Measurements from ENCODE around the gene BARX1. TPM values are rescaled to one million over a fixed set of nuclear protein-coding genes. Genes with fewer than 3 reads are reported as not detected.
"Not testable (repeated sequence)": the region's sequence is repeated elsewhere in the genome, so short reads cannot be mapped to it uniquely, and the experiment has no call there.

The BARX1 gene
- total RNA-seq, 4 donors from 2014 or later: not detected

DNA sequence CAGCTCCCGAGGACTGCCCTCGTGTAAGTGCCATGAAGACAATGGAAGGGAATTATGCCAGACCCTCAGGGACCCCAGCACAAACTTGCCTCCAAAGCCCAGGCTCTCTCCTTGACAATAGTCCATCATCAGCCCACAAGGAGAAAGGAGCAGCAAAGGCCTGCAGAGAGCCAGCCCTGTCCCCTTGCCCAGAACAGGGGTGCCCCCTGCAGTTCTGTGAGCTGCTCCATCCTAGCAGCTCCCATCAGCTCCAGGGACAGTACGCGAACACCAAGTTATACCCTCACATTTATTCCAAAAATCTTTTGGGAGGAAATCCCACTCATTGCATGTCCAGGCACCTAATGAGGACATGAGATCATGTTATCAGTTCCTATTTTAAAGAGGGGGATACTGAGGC, 11.1 kb downstream of the BARX1 start:
- TF ChIP-seq, protein P1, sequence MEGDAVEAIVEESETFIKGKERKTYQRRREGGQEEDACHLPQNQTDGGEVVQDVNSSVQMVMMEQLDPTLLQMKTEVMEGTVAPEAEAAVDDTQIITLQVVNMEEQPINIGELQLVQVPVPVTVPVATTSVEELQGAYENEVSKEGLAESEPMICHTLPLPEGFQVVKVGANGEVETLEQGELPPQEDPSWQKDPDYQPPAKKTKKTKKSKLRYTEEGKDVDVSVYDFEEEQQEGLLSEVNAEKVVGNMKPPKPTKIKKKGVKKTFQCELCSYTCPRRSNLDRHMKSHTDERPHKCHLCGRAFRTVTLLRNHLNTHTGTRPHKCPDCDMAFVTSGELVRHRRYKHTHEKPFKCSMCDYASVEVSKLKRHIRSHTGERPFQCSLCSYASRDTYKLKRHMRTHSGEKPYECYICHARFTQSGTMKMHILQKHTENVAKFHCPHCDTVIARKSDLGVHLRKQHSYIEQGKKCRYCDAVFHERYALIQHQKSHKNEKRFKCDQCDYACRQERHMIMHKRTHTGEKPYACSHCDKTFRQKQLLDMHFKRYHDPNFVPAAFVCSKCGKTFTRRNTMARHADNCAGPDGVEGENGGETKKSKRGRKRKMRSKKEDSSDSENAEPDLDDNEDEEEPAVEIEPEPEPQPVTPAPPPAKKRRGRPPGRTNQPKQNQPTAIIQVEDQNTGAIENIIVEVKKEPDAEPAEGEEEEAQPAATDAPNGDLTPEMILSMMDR (IDR thresholded peaks at IDR 0.05): no peak
- TF ChIP-seq POLR2A (IDR thresholded peaks at IDR 0.05) (no peak), POLR2AphosphoS5 (IDR thresholded peaks at IDR 0.05) (no peak), EP300 (IDR thresholded peaks at IDR 0.05; ENCODE audit: low read depth) (no peak)
- in situ Hi-C loops (cut with MboI; ENCODE audit: low pct_ligation_motif_present in 1 of 4, low pct_unique_long_range_greater_than_20kb in 1 of 4, low sequenced_read_pairs in 3 of 4) (no loop called here), intact Hi-C loops (cut with DNase I; ENCODE audit: low total_unique reads) (no loop called here)
- Histone ChIP-seq H3K27ac (no peak overlapping the region), H3K4me1 (peaks cover 5 to 10% (median 8%) of the 10 kb centered on the region in 4 donors), H3K4me3 (no peak overlapping the region), H3K9me3 (no peaks in the 10 kb centered on the region), H3K27me3 (peaks cover 79% of the 10 kb centered on the region), H3K36me3 (no peaks in the 10 kb centered on the region)
- no peak for DNase-seq
- WGBS, 2 donors (ENCODE audit: low coverage in 1 of 2): 72% methylated on average over 4 of the region's 4 CpGs; no CpG with 5 or more reads in 1 of the 2 donors

DNA sequence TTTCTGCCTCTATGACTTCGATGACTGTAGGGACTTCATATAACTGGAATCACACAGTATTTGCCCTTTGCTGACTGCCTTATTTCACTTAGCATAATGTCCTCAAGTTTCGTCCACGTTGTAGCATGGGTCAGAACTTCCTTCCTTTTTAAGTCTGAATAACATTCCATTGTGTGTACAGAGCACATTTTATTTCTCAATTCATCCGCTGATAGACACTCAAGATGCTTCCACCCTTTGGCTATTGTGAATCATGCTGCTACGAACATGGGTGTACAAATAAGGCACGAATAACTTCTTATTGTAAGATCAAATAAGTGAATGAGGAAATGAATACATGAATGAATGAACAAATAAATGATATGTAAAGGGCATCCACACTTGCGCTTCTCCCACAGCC, 13.0 kb downstream of the BARX1 start:
- H3K27ac ChIP-seq: no peak overlapping the region
- intact Hi-C loops (cut with DNase I; ENCODE audit: low total_unique reads) (no loop called here), in situ Hi-C loops (cut with MboI; ENCODE audit: low pct_ligation_motif_present in 1 of 4, low pct_unique_long_range_greater_than_20kb in 1 of 4, low sequenced_read_pairs in 3 of 4) (no loop called here)
- H3K9me3 ChIP-seq: no peaks in the 10 kb centered on the region
- no peak overlapping the region for H3K4me3 ChIP-seq
- no peaks in the 10 kb centered on the region for H3K36me3 ChIP-seq
- peaks cover 5 to 10% (median 8%) of the 10 kb centered on the region in 4 donors for H3K4me1 ChIP-seq
- TF ChIP-seq POLR2A (IDR thresholded peaks at IDR 0.05) (no peak), POLR2AphosphoS5 (IDR thresholded peaks at IDR 0.05) (no peak), EP300 (IDR thresholded peaks at IDR 0.05; ENCODE audit: low read depth) (no peak)
- TF ChIP-seq, protein P1 (IDR thresholded peaks at IDR 0.05): no peak
- no peak for DNase-seq
- H3K27me3 ChIP-seq: peaks cover 61% of the 10 kb centered on the region
- 62 to 67% methylated on average over 7 of the region's 7 CpGs for WGBS, 2 donors (ENCODE audit: low coverage in 1 of 2)

DNA sequence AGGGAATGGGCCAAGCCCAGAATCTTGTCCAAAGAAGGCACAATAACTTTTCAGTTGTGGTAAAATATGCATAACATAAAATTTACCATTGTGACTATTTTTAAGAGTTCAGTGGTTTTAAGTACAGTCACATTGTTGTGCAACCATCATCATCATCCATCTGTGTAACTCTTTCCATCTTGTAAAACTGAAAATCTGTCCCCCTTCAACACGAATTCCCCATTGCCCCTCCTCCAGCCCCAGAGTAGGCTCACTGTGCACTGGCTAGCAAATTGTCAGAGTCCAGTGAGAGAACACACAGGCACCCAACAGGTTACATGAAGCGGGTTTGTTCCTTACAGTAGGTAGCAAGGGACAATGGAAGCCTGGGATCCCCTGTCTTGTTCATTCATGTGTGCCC, 13.7 kb downstream of the BARX1 start:
- intact Hi-C loops (cut with DNase I; ENCODE audit: low total_unique reads): no loop called here
- Histone ChIP-seq H3K27ac (no peak overlapping the region), H3K4me1 (peaks cover 5 to 10% (median 8%) of the 10 kb centered on the region in 4 donors), H3K9me3 (no peaks in the 10 kb centered on the region), H3K36me3 (no peaks in the 10 kb centered on the region), H3K4me3 (no peak overlapping the region), H3K27me3 (peaks cover 54% of the 10 kb centered on the region)
- no peak for DNase-seq
- 62% methylated on average over 2 of the region's 2 CpGs; no CpG with 5 or more reads in 1 of the 2 donors for WGBS, 2 donors (ENCODE audit: low coverage in 1 of 2)
- in situ Hi-C loops (cut with MboI; ENCODE audit: low pct_ligation_motif_present in 1 of 4, low pct_unique_long_range_greater_than_20kb in 1 of 4, low sequenced_read_pairs in 3 of 4): no loop called here
- TF ChIP-seq POLR2AphosphoS5 (IDR thresholded peaks at IDR 0.05) (no peak), POLR2A (IDR thresholded peaks at IDR 0.05) (no peak)
- TF ChIP-seq, protein P1 (IDR thresholded peaks at IDR 0.05): no peak

DNA sequence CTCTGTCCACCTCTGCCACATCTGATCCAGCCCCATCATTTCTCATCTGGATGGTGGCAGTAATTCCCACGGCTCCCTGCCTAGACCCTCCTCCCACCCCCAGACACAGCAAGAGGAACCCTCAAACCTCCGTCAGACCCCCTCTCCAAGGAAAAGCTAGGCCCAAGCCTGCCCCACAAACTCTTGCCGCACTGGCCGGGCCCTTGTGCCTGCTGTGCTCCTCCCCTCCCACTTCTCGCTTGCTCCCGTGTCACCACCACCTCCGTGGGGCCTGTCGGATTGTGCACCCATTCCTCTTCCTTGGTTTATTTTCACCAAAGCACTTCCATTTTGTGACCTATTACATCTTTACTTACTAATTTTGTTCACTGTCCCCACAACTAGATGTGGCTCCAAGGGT, 14.2 kb downstream of the BARX1 start:
- Histone ChIP-seq H3K27ac (no peak overlapping the region), H3K36me3 (no peaks in the 10 kb centered on the region), H3K4me1 (peaks cover 2 to 7% (median 5%) of the 10 kb centered on the region in 4 donors), H3K9me3 (no peaks in the 10 kb centered on the region), H3K27me3 (peaks cover 49% of the 10 kb centered on the region), H3K4me3 (no peak overlapping the region)
- DNase-seq: no peak
- TF ChIP-seq EP300 (IDR thresholded peaks at IDR 0.05; ENCODE audit: low read depth): no peak
- TF ChIP-seq POLR2A (IDR thresholded peaks at IDR 0.05): no peak
- TF ChIP-seq POLR2AphosphoS5 (IDR thresholded peaks at IDR 0.05): no peak
- TF ChIP-seq, protein P1 (IDR thresholded peaks at IDR 0.05): no peak
- 72 to 94% methylated on average over 6 to 8 of the region's 8 CpGs for WGBS, 2 donors (ENCODE audit: low coverage in 1 of 2)
- intact Hi-C loops (cut with DNase I; ENCODE audit: low total_unique reads) (no loop called here), in situ Hi-C loops (cut with MboI; ENCODE audit: low pct_ligation_motif_present in 1 of 4, low pct_unique_long_range_greater_than_20kb in 1 of 4, low sequenced_read_pairs in 3 of 4) (no loop called here)

DNA sequence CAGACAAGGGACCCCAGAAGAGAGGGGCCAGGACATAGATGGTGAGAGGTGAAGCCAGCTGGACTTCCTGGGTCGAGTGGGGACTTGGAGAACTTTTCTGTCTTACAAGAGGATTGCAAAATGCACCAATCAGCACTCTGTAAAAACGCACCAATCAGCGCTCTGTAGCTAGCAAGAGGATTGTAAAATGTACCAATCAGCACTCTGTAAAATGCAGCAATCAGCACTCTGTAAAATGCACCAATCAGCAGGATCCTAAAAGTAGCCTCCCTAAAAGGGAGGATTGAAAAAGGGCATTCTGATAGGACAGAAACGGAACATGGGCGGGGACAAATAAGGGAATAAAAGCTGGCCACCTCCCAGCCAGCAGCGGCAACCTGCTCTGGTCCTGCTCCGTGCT, 15.6 kb downstream of the BARX1 start:
- WGBS, 2 donors (ENCODE audit: low coverage in 1 of 2): 86 to 87% methylated on average over 6 to 7 of the region's 7 CpGs
- H3K36me3 ChIP-seq; intact Hi-C loops (cut with DNase I; ENCODE audit: low total_unique reads): not testable (repeated sequence)

More for the DNA sequence above, 15.6 kb downstream of the BARX1 start:
- DNase-seq; in situ Hi-C loops (cut with MboI; ENCODE audit: low pct_ligation_motif_present in 1 of 4, low pct_unique_long_range_greater_than_20kb in 1 of 4, low sequenced_read_pairs in 3 of 4); H3K4me1 ChIP-seq; H3K4me3 ChIP-seq; H3K9me3 ChIP-seq; H3K27ac ChIP-seq: not testable (repeated sequence)
- H3K27me3 ChIP-seq: peaks cover 35% of the 10 kb centered on the region
